Neural cell (in vitro differentiated cells): ENCODE data around the gene RNF223.

ENCODE experiments used
- CTCF ChIP-seq: fragments of 450-650 bp; IDR thresholded peaks from 2 replicates; pipeline ENCODE4 v1.5.1; 2014; ENCODE audit warnings: antibody characterized with exemption, mild to moderate bottlenecking, moderate library complexity; ENCODE audit not compliant: poor library complexity, severe bottlenecking
- EP300 ChIP-seq: fragments of 450-650 bp; conservative IDR thresholded peaks from 2 replicates; pipeline ENCODE4 v1.6.1; 2014; ENCODE audit warnings: antibody characterized with exemption, mild to moderate bottlenecking, moderate library complexity; ENCODE audit not compliant: poor library complexity, severe bottlenecking
- EZH2 ChIP-seq: fragments of 200-600, 300-800 bp; shearing (Covaris generic), sonication (generic); IDR thresholded peaks from 2 replicates; pipeline ENCODE4 v1.6.1; 2014; ENCODE audit warnings: antibody characterized with exemption, low read length, borderline replicate concordance, mild to moderate bottlenecking; ENCODE audit not compliant: insufficient read depth, poor library complexity, severe bottlenecking
- MXI1 ChIP-seq: fragments of 450-650 bp; conservative IDR thresholded peaks from 2 replicates; pipeline ENCODE4 v1.6.1; 2014; ENCODE audit warnings: antibody characterized with exemption, mild to moderate bottlenecking; ENCODE audit not compliant: poor library complexity, severe bottlenecking
- POLR2AphosphoS5 ChIP-seq: IDR thresholded peaks from 2 replicates; pipeline ENCODE4 v1.6.1; 2012
- RAD21 ChIP-seq: fragments of 450-650 bp; conservative IDR thresholded peaks from 2 replicates; pipeline ENCODE4 v1.6.1; 2014; ENCODE audit warnings: antibody characterized with exemption, mild to moderate bottlenecking, moderate library complexity
- REST ChIP-seq: IDR thresholded peaks from 2 replicates; pipeline ENCODE4 v1.6.1; 2012; ENCODE audit warnings: borderline replicate concordance
- SMC3 ChIP-seq: fragments of 450-650 bp; conservative IDR thresholded peaks from 2 replicates; pipeline ENCODE4 v1.6.1; 2014; ENCODE audit warnings: antibody characterized with exemption, mild to moderate bottlenecking, moderate library complexity; ENCODE audit not compliant: poor library complexity
- TAF1 ChIP-seq: IDR thresholded peaks from 2 replicates; pipeline ENCODE4 v1.6.1; 2012; ENCODE audit warnings: low read depth

- TF ChIP-seq CTCF (peak; percentile 44), RAD21 (peak; percentile 15), POLR2AphosphoS5 (peak; percentile 22), EZH2 (no peak), TAF1 (no peak), EP300 (no peak), SMC3 (peak; percentile 27), REST (no peak), MXI1 (no peak)
Observed at GRCh38 chr1:1040004-1040991, 33.8 kb downstream of the RNF223 start.
